Kidney (tissue), 14 donors: ENCODE measurements around the gene CCDC188. TPM values are rescaled to one million over a fixed set of nuclear protein-coding genes. Genes with fewer than 3 reads are reported as not detected.

Experiments used
- DNase-seq, 5 donors: peaks; one replicate each; pipeline ENCODE4 v3.0.0-alpha.2; 2013 to 2020
- FAIRE-seq: peaks from 2 replicates; lab custom pipeline; 2012; peaks lifted over from hg19 to GRCh38; lab: Jason Lieb, UNC
- H3K27ac ChIP-seq, 2 donors: one replicate each; pipeline ENCODE4 v1.7.0; 2013; ENCODE audit warnings: low read depth in 2 of 2, low read length in 2 of 2, inconsistent platforms in 1 of 2
- H3K27me3 ChIP-seq: one replicate; pipeline ENCODE4 v1.7.1; 2013; ENCODE audit warnings: low read length, inconsistent platforms; ENCODE audit not compliant: control insufficient read depth, insufficient read depth
- H3K36me3 ChIP-seq, 3 donors: one replicate each; pipeline versions ENCODE4 v1.7.0 to v1.7.1; 2013; ENCODE audit warnings: low read length in 3 of 3, control low read depth in 1 of 3, inconsistent platforms in 1 of 3; ENCODE audit not compliant: insufficient read depth in 3 of 3, control insufficient read depth in 2 of 3
- H3K4me1 ChIP-seq, 3 donors: one replicate each; pipeline versions ENCODE4 v1.7.0 to v1.7.1; 2013; ENCODE audit warnings: low read length in 3 of 3, inconsistent platforms in 1 of 3, low read depth in 1 of 3; ENCODE audit not compliant: control insufficient read depth in 2 of 3, insufficient read depth in 2 of 3
- H3K4me3 ChIP-seq, 3 donors: one replicate each; pipeline versions ENCODE4 v1.7.0 to v1.8.1; 2013; ENCODE audit warnings: low read length in 3 of 3, control low read depth in 1 of 3, inconsistent platforms in 1 of 3
- H3K9ac ChIP-seq, 3 donors: one replicate each; pipeline versions ENCODE4 v1.7.0 to v1.7.1; 2013; ENCODE audit warnings: low read length in 3 of 3, control low read depth in 1 of 3, inconsistent platforms in 1 of 3
- H3K9me3 ChIP-seq, 3 donors: one replicate each; pipeline versions ENCODE4 v1.7.0 to v1.7.1; 2013; ENCODE audit warnings: low read length in 3 of 3, control low read depth in 1 of 3, inconsistent platforms in 1 of 3; ENCODE audit not compliant: control insufficient read depth in 2 of 3, insufficient read depth in 1 of 3
- CTCF ChIP-seq: IDR thresholded peaks from 3 replicates; pipeline ENCODE4 v1.5.1; 2012; ENCODE audit warnings: mild to moderate bottlenecking, moderate library complexity, borderline replicate concordance; ENCODE audit not compliant: insufficient read depth; ENCODE audit errors: extremely low read depth
- intact Hi-C: fragments of 100-400 bp; cut with DNase I; formaldehyde crosslinking; loops from one replicate; pipeline ENCODE4 v1.11.1; 2022
- polyA plus RNA-seq: library from polyadenylated mRNA; stranded (reverse); fragments of 350-450 nt; fragmentation: Illumina TruSeq; extraction: RNeasy Lipid Tissue Mini Kit (QIAGEN cat#74804); gene quantifications from one replicate; pipeline ENCODE4 v1.2.3, GENCODE V29; 2014; ENCODE audit warnings: low read depth, low replicate concordance; ENCODE audit not compliant: insufficient read depth
- total RNA-seq: library from RNA; stranded (reverse); fragmentation: NEBNext Ultra II Directional; extraction: Animal tissue kit (Norgen Biotek cat#: 25700); gene quantifications from one replicate; pipeline ENCODE4 v1.2.1, GENCODE V29; 2021
- donor health status: control.
- donor health status: control.
- donor health status: control.
- donor health status: control.
- donor health status: control.
- donor health status: DM: yes; HTN: yes; CAD: no.
- donor health status: Normal renal cell carcinoma (clear cell type).

The CCDC188 gene
- total and polyA plus RNA-seq, 2 donors from 2014 or later, result 0.54 to 2.8 TPM

- no peak overlapping the region for H3K4me3 ChIP-seq
- H3K36me3 ChIP-seq, result no peaks in the 10 kb centered on the region
- no peaks in the 10 kb centered on the region for H3K9me3 ChIP-seq
- FAIRE-seq, result no peak
- TF ChIP-seq CTCF, result no peak
- DNase-seq, result no peak
- H3K9ac ChIP-seq, result no peak overlapping the region
- H3K4me1 ChIP-seq, result no peaks in the 10 kb centered on the region
- intact Hi-C loops, result no loop called here
- no peak overlapping the region for H3K27ac ChIP-seq
- H3K27me3 ChIP-seq, result no peaks in the 10 kb centered on the region
Observed at GRCh38 chr22:20177217-20177911, 26.5 kb upstream of the CCDC188 start.

GRCh38 chr22:20176421-20177085 is 25.7 kb upstream of the CCDC188 start:
- Histone ChIP-seq H3K9me3 (no peaks in the 10 kb centered on the region), H3K9ac (no peak overlapping the region), H3K36me3 (no peaks in the 10 kb centered on the region), H3K4me1 (no peaks in the 10 kb centered on the region), H3K27ac (no peak overlapping the region), H3K27me3 (no peaks in the 10 kb centered on the region), H3K4me3 (no peak overlapping the region)
- TF ChIP-seq CTCF, result no peak
- FAIRE-seq (no peak), DNase-seq (peak in 1 of 5 donors; percentile 28)
- intact Hi-C loops, result no loop called here

GRCh38 chr22:20175597-20175900 is 24.7 kb upstream of the CCDC188 start:
- no peaks in the 10 kb centered on the region for H3K9me3 ChIP-seq
- FAIRE-seq (no peak), DNase-seq (no peak)
- H3K36me3 ChIP-seq, result no peaks in the 10 kb centered on the region
- H3K4me3 ChIP-seq, result no peak overlapping the region
- H3K9ac ChIP-seq, result no peak overlapping the region
- TF ChIP-seq CTCF, result no peak
- intact Hi-C loops, result no loop called here
- no peaks in the 10 kb centered on the region for H3K27me3 ChIP-seq
- no peak overlapping the region for H3K27ac ChIP-seq
- H3K4me1 ChIP-seq, result no peaks in the 10 kb centered on the region
